Measurements from ENCODE around the gene CFTR.

- no peak for TF ChIP-seq MAFK (IDR thresholded peaks at IDR 0.05; ENCODE audit: low read depth, low read length)
- TF ChIP-seq CTCF (conservative IDR thresholded peaks at IDR 0.05; ENCODE audit: low read depth, low read length), result no peak
- no peak for TF ChIP-seq CEBPB (IDR thresholded peaks at IDR 0.05; ENCODE audit: low read depth, low read length)
- TF ChIP-seq FOS (IDR thresholded peaks at IDR 0.05; ENCODE audit: low read depth, low read length), result no peak
- TF ChIP-seq POLR2A (IDR thresholded peaks at IDR 0.05; ENCODE audit: low read depth, low read length), result no peak
- no peak for TF ChIP-seq SMC3 (IDR thresholded peaks at IDR 0.05; ENCODE audit: low read depth, low read length)
- TF ChIP-seq RCOR1 (IDR thresholded peaks at IDR 0.05; ENCODE audit: insufficient replicate concordance, low read length), result no peak
- TF ChIP-seq CHD1 (IDR thresholded peaks at IDR 0.05; ENCODE audit: low read depth, low read length), result no peak
- no peak for TF ChIP-seq ELK1 (IDR thresholded peaks at IDR 0.05; ENCODE audit: borderline replicate concordance, low read depth, low read length)
- no peak for TF ChIP-seq NFE2L2 (IDR thresholded peaks at IDR 0.05; ENCODE audit: low read depth, low read length)
- no peak for TF ChIP-seq RAD21 (IDR thresholded peaks at IDR 0.05; ENCODE audit: low read length)
- no peak for TF ChIP-seq RFX5 (IDR thresholded peaks at IDR 0.05; ENCODE audit: low read depth, low read length)
- TF ChIP-seq USF2 (IDR thresholded peaks at IDR 0.05; ENCODE audit: low read depth, low read length), result no peak
These were observed 123.8 kb downstream of the CFTR start for GRCh38 chr7:117603627-117604026.
